SK-N-MC (cell line): ENCODE results near the gene DYNC1I1.

ENCODE experiments used
- EZH2 ChIP-seq: fragments of 200-600 bp; sonication (generic); IDR thresholded peaks from one replicate; pipeline ENCODE4 v1.6.1; 2017; ENCODE audit warnings: antibody characterized with exemption
- POLR2AphosphoS5 ChIP-seq: IDR thresholded peaks from 2 replicates; pipeline ENCODE4 v1.6.1; 2012; ENCODE audit warnings: mild to moderate bottlenecking, low read depth, low read length, borderline replicate concordance

DNA sequence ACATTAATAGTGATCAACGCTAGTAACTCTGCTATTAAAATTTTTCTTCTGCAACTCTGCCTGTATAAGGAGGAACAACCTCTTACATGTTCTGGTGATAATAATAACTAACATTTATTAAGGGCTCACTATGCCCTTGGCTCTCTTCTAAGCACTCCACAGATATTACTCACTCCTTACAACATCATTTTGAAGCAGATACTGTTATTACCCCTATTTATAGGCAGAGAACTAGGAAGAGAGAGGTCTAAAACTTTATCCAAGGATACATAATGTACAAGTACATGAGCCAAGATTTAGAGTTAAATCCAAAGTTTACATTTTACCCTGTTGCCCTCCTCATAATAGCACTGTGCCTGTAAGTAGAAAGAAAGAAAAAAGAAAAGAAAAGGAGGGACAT, 205.6 kb downstream of the DYNC1I1 start:
- TF ChIP-seq EZH2: no peak
- no peak for TF ChIP-seq POLR2AphosphoS5
